Gastroesophageal sphincter (tissue), 3 donors: Measurements from ENCODE around the gene GP5.

ENCODE experiments used
- CTCF ChIP-seq, 4 experiments: fragments of 200-600 bp in 2 of 4; fragments of 450-650 bp in 2 of 4; sonication (generic) in 1 of 4; IDR thresholded peaks; one replicate each; pipeline ENCODE4 v1.5.1; 2017 to 2019; ENCODE audit warnings: antibody characterized with exemption in 4 of 4, mild to moderate bottlenecking in 2 of 4, moderate library complexity in 2 of 4
- EP300 ChIP-seq: sonication (generic); formaldehyde crosslinking; IDR thresholded peaks from one replicate; pipeline ENCODE4 v1.6.1; 2017; ENCODE audit warnings: antibody characterized with exemption, mild to moderate bottlenecking
- POLR2A ChIP-seq, 2 donors: fragments of 450-650 bp; IDR thresholded peaks; one replicate each; pipeline ENCODE4 v1.6.1; 2017; ENCODE audit warnings: antibody characterized with exemption in 2 of 2, mild to moderate bottlenecking in 2 of 2, moderate library complexity in 1 of 2
- POLR2AphosphoS5 ChIP-seq: sonication (generic); formaldehyde crosslinking; IDR thresholded peaks from one replicate; pipeline ENCODE4 v1.6.1; 2017; ENCODE audit warnings: antibody characterized with exemption

DNA sequence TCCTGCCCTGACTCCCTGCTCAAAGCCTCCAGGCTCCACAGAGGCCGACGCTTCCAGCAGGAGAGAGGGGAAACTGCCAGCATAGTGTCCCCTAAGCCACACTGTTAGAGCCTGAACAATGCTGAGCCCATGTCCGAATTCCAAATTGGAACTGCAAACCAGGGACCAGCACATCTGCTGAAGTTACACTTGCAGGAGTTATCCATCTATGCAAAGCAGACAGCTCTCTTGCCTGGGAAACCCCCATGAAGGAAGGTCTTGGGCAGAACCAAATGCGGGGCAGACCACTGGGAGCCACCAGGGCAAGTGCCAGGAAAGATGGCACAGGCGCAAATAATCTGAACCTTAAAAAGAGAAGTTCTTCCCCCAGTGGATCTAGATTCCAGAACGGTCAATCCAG lies 30.1 kb downstream of the GP5 start:
- TF ChIP-seq CTCF (IDR thresholded peaks at IDR 0.05) (no peak), POLR2A (IDR thresholded peaks at IDR 0.05) (no peak), POLR2AphosphoS5 (no peak), EP300 (no peak)
